GM19193 (cell line): ENCODE data around the gene EML1.

ENCODE experiments used
- POLR2A ChIP-seq: IDR thresholded peaks from 4 replicates; pipeline ENCODE4 v1.6.1; 2011; ENCODE audit not compliant: insufficient read depth, insufficient read length; ENCODE audit errors: extremely low read depth

Gene EML1

DNA sequence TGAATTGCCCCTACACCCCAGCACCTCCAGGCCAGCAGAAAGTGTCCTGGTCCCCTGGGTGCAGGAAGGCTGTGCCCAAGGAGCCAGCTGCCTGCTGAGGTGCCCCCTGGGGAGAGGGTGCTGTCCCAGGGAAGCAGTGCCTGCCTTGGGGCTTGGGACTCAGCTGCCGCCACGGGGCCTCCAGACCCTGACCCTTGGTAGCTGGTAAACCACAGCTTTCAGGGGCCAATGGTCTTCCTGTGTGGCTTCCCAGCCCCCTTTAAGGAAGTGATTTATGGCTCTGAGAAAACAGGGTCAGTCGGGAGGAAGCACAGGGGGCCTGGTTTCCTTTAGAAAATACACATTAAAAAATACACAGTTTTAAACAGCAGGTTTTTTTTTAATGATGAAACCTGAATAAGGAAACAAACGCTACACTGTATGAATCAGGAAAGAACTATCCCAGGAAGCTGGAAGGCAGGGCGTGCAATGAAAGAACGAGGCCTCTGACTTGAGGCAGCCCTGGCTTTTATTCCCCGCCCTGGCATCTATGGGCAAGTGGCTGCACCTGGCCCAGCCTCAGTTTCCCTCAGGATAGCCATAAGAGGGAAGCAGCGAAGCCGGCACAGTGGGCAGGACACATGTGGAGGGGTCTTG, 40.6 kb upstream of the EML1 start:
- TF ChIP-seq POLR2A = no peak

DNA sequence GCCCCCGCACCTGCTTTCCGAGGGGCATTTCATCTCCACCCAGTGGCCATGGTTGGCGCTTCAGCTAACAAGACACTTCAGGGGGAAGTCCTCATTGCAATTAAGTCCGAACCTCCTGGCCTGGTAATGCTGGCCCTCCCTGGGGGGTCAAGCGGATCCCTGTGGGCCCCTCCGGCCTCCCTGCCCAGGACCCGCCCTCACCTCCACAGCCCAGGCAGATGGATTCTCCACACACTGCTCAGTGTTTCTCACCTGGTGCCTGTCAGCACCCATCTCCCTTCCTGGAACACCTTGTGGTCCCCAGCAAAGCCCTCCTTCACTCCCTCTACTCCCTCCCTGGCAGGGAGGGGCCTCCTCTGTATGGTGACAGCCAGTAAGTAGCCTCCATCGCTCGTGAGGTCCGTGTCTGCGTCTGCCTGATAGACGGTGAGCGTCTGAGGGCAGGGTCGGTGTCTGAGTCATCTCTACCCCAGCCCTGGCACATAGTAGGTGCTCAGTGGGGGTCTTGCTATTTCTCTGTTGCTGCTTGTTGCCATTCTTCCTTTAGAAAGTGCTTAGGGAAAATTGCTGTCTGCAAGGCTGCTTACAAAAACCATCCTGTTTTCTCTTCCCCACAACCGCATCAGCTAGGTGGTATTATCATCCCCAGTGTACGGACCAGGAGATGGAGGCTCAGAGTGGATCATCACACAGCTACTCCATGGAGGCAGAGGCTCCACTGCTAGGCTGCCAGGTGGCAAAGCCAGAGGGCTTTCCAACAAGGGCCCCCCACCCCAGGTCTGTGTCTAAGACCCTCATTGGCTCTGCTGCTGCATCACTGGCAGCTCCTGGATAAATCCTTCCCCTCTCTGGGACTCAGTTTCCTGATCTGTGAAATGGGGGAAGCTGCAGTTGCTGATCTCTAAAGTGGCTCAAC, 39.7 kb upstream of the EML1 start:
- no peak for TF ChIP-seq POLR2A

DNA sequence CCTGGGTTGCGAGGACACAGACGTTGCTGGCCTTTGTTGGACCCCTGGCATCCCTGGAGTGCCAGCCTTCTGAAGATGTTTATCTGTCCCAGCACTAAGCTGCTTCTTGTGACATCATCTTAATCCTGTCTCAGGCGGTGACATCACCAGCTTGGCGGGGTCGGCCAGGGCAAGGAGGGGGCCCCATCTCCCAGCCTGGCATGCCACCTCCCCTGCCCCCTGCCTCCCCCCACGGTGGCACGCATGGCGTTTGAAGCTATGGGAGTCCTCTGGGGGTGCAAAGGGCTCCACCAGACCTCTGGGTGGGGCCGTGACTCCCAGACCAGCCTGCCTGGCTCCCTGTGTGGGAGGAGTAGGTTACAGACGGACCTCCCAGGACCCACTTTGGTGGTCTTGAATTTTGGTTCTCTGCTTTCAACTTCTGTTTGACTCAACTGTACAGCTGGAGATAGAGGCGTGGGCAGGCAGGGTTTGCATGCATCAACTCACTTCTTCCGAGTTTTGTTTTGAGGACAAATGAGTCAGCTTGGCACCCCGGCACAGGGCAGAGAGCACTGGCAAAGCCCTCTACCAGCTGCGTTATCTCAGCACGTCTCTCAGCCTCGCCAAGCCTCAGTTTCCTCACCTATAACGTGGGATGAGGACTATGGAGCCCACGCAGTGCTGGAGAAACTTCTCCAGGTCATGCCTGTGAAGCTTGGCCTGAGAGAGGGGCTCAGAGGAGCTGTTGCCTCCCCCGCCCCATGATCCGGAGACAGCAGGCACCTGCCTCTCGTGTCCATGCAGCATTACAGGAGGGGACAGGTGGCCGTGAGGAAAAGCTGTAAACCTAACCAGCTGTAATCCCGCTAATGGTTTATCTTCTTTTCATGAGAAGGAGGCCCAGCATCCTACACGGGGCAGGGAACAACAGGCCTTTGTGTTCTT, 38.8 kb upstream of the EML1 start:
- TF ChIP-seq POLR2A = no peak

DNA sequence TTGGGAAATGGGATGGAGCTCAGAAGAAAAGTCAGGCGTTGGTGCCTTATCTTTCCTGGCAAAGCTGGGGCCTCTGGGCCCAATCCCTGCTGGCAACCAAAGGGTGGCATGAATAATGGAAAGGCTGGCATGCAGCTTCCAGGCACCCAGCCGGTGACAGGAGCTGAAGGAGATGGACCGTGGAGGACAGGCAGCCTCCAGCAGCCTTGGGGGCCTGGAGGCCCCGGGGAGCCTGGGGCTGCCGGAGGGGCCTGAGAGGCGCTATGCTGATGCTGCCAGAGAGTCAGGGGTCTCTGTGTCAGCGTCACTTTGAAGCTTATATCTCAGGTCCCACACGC, 38.2 kb upstream of the EML1 start:
- no peak for TF ChIP-seq POLR2A

DNA sequence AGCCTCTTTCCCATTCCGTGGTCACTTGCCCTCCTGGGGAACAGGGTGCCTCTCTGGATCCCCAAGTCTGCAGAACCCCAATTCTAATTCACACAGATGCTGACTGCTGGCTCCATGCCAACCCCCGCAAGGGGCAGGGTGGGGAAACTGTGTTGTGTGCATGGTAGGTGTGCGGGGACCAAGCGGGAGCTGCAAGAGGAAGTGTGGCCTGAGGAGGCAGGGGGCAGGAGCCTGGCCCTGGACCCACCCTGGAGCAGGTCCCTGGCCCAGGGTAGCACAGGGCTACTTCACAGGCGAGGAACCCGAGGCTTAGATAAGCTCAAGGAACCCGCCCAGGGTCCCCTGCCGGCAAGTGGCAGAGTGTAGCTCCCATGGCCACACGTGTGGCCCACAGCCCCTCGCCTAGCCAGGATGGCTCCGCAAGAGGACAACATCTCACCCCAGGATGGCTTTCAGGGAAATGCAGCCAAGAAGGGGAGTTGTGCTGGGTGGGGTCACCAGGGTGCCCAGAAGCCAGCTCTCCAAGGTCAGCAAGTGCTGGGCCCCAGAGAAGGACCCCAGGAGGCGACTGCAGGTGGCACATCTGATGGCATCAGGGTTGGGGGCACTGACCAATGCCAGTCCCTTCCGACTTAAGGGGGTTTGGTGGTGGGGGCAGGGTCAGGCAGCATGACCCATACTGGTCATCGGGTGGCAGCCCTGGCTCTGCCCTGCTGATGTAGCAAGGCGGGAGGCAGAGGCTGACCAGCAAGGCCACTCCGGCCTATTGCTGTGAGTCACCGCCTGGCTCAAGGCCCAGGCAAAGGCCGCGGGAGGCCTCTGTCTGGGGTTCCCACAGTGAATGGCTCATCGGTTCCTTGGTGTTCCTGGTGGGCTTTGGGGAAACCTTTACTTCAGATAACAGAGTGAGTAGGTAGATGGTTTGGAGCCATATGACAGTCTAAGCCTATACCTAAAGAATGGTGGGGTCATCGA, 37.3 kb upstream of the EML1 start:
- TF ChIP-seq POLR2A = no peak

DNA sequence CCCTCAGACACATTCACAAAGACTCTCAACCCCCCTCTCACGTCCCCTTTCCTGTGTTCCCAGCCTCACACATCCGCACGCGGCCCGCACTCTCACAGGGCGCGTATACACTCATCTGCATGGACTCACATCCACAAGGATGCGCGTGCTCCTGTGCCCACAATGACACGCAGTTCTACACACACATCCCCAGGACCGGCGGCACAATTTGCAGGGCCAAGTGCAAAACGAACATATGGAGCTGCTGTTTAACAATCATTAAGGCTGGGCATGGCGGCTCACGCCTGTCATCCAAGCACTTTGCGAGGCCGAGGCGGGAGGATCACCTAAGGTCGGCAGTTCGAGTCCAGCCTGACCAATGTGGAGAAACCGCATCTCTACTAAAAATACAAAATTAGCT, 36.4 kb upstream of the EML1 start:
- TF ChIP-seq POLR2A = no peak

DNA sequence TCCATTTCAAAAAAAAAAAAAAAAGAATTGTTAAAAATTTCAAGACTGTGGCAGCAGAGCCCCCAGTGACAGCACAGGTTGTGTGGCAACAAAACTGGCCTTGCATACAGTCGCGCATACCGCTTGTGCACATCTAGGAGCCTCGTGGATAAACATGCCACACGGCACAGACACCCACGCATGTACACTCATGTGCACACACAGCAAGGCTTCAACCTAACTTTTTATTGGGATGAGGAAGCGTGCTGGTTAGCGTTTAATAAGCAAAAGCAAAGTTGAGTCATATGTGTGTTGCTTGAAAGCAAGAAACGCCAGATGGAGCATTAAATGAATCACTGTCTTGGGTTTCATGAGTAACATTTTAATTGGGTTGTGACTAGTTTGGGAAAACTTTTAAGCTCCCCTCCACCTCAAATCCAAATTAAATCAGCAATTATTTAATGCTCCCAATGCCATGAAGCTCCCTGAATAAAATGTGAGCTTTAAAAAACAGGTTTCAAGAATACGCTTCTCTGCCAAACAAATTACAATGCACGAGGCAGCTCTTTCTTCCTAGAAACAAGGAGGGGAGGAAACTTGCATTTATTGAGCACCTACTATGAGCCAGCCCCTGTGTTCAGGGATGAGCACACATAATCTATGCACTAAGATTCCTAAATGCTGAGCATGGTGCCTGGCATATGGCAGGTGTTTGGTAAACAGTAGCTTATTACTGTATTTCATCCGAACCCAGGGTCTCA, 35.7 kb upstream of the EML1 start:
- TF ChIP-seq POLR2A = no peak

DNA sequence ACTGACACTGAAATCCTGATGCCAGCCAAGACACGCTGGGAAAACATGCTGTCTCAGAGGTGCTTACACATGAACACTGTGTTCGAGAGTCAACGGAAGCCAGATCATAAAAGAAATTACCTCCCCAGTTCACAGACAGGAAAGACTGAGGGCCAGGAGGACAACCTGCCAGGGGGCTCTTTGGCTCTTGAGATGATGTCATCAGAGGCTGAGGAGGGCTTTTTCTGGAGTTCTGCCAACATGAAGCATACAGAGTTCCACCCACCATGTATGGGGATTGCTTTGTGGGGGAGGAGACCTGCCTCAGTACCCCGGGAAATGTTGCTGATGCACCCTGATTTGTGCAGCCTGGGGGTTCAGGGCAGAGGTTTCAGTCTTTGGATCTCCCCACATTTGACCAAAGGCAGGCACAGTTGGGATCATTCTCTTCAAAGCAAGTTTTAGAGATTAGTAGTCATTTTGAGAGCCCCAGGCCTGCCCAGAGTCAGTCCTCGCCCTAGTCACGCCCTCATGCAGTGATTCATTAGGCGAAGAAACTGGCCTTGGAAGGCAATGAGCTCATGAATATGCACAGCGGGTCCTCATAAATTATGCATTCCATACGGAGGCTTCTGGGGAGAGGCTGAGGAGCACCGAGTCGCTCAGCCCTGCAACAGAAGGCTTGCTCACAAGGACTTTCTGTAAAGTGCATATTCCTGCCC, 34.9 kb upstream of the EML1 start:
- TF ChIP-seq POLR2A = no peak

DNA sequence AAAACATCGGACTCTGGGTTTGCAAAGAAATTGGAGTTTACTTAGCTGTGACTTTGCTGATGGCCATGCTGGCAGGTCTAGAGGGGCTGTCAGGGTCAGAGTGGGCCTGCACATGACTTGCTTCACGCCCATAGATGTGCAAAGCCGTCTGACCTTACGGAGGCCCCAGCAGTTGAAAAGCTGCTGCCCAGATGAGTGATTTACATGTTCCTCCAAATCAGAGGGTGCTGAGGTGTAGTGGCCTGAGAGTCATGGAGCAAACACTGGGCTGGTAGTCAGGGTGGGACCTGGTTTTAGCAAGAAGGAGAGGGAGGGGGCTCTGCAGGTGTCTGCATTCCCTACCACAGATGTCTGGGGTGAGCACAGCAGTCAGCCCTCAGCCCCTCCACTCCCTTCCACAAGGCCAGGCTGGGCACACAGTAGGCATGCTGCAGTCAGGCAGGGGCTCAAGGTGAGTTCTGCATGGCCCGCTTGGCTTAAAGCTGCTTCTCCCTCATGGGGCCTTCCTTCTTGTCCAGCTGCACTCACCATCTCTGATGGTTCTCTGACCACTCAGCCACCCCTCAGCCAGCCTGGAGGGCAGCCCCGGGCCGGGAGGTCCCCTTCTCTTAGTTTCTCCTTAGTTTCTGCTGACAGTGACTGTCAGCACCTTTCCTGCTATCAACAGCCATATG, 34.2 kb upstream of the EML1 start:
- no peak for TF ChIP-seq POLR2A

DNA sequence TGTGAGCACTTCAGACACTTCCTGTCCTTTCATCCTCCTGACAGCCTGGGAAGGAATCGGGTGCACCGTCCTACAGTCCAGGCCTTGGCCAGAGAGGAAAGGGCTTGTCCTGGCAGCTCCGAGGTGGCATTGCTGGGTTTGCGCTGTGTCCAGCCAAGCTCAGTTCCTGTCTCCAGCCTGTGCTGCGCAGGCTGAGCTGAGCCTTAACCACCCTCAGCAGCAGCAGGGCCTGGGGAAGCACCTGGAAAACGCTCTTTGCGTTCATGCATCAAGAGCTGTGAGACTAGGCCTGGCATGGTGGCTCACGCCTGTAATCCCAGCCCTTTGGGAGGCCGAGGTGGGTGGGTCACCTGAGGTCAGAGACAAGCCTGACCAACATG, 33.7 kb upstream of the EML1 start:
- no peak for TF ChIP-seq POLR2A

DNA sequence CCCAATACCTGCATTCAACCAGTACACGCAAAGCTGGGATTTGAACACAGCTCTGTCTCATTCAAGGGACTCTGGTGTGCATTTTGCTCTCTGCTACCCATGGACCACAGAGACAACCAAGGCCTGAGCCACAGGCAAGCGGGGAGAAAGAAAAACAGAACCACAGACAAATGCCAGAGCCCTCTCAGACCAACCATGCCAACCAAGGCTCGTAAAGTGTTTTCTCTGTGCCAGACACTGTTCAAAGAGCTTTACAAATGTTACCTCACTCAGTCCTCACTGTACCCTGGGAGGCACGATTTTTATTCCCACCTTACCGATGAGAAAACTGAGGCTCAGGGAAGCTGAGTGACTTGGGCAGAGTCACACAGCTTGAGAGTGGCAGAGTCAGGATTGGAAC, 32.4 kb upstream of the EML1 start:
- no peak for TF ChIP-seq POLR2A

DNA sequence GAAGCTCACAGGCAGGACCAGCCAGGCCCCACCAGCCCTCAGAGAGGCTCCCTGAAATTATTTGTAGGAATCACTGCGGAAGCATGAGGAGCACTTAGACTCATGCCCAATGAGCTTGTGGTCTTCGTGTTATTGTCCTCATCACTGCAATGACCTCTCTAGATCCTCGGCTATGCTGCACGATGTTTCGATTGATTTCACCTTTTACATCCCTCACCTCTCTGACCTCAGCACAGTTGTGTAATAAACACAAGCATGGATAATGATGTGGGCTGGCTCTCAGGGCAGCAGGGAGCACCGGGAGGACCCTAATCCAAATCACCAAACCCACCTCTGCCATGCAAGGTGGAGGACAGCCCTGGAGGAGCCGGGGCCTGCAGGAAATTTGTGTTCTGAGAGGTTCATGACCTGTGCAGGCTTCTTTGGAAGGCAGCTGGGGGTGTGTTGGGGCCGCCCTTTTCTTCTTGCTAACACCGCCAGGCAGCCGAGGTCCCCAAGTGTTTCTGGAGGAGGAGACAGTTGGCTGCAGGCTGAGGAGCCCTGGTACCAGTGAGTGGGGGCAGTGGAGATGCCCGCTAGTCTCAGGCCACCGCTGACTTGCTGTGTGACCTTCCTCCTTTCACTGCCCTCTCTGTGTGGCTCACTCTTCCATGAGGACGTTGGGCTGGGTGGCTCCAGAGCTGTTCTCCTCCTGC, 29.5 kb upstream of the EML1 start:
- no peak for TF ChIP-seq POLR2A

DNA sequence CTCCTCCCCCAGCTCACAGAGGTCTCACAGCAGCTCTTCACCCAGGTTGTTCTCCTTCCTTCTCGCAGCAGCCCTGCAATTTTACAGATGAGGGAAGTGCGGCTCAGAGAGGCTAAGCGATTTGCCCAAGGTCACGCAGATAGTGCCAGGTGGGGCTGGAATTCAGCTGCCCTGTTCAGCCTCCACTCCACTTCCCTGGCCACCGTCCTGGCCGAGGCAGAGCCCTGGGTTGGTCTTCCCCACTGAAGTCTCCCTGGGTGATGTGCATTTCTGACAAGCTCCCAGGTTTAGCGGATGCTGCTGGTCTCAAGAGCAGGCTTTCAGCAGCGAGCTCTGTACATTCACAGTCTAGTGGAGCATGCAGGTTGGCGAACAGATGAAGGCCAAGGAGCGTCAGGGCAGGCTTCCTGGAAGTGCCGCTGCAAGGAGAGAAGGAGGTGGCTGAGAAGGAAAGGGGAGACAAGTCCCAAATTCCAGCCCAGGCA, 28.9 kb upstream of the EML1 start:
- TF ChIP-seq POLR2A = no peak
